Mammary epithelial cell (primary cell): ENCODE results near the gene ZNF708.

Experiments used
- CTCF ChIP-seq, 2 donors: IDR thresholded peaks in 1 of 2; conservative IDR thresholded peaks in 1 of 2; 2 replicates each; pipeline ENCODE4 v1.5.1; 2011 to 2012; ENCODE audit warnings: inconsistent platforms in 2 of 2, low read length in 2 of 2, mild to moderate bottlenecking in 2 of 2, control low read depth in 1 of 2, low read depth in 1 of 2; ENCODE audit not compliant: insufficient read depth in 1 of 2; ENCODE audit errors: extremely low read depth in 1 of 2
- EZH2 ChIP-seq: IDR thresholded peaks from 2 replicates; pipeline ENCODE4 v1.6.1; 2012; ENCODE audit warnings: low read length, inconsistent platforms, borderline replicate concordance

- TF ChIP-seq EZH2: no peak
- no peak for TF ChIP-seq CTCF (conservative IDR thresholded peaks at IDR 0.05 in 1 of 2, IDR thresholded peaks at IDR 0.05 in 1 of 2; ENCODE audit: extremely low read depth in 1 of 2, insufficient read depth in 1 of 2, low read depth in 1 of 2, low read length in 2 of 2)
These were observed 59.4 kb downstream of the ZNF708 start for GRCh38 chr19:21269813-21270212.
